DOHH2 (cell line): Measurements from ENCODE around the gene FZR1.

ENCODE experiments used
- H3F3A ChIP-seq: fragments of 200-600 bp; sonication (generic), shearing (Covaris generic); 2 replicates; pipeline ENCODE4 v1.6.0; 2016; ENCODE audit warnings: antibody characterized with exemption, mild to moderate bottlenecking; ENCODE audit not compliant: control insufficient read depth, insufficient read depth
- H3K27ac ChIP-seq: fragments of 200-600 bp; sonication (generic); 2 replicates; pipeline ENCODE4 v1.5.1; 2014; ENCODE audit warnings: low read depth, mild to moderate bottlenecking, low read length, moderate library complexity
- H3K27me3 ChIP-seq: fragments of 200-600 bp; sonication (generic); 2 replicates; pipeline ENCODE4 v1.6.1; 2014; ENCODE audit warnings: mild to moderate bottlenecking, low read length, mixed read lengths; ENCODE audit not compliant: control insufficient read depth
- H3K36me3 ChIP-seq: fragments of 200-600 bp; sonication (generic); 2 replicates; pipeline ENCODE4 v1.6.1; 2014; ENCODE audit warnings: mild to moderate bottlenecking, low read length, moderate library complexity, mixed read lengths; ENCODE audit not compliant: control insufficient read depth
- H3K4me1 ChIP-seq: fragments of 200-600 bp; sonication (generic); 2 replicates; pipeline ENCODE4 v1.6.1; 2014; ENCODE audit warnings: mild to moderate bottlenecking, low read length, mixed read lengths; ENCODE audit not compliant: control insufficient read depth
- H3K4me2 ChIP-seq: fragments of 200-600 bp; sonication (generic); 2 replicates; pipeline ENCODE4 v1.6.0; 2014; ENCODE audit warnings: mild to moderate bottlenecking, low read length, moderate library complexity
- H3K4me3 ChIP-seq: fragments of 200-600 bp; sonication (generic); 2 replicates; pipeline ENCODE4 v1.5.1; 2014; ENCODE audit warnings: mild to moderate bottlenecking, low read length, mixed read lengths
- H3K79me2 ChIP-seq: fragments of 200-600 bp; sonication (generic); 2 replicates; pipeline ENCODE4 v1.6.1; 2014; ENCODE audit warnings: mild to moderate bottlenecking, low read length, mixed read lengths; ENCODE audit not compliant: control insufficient read depth
- H3K9me2 ChIP-seq: fragments of 200-600 bp; sonication (generic); replicated peaks from 2 replicates; pipeline ENCODE4 v1.6.1; 2014; ENCODE audit warnings: mild to moderate bottlenecking, low read length, mixed read lengths; ENCODE audit not compliant: control insufficient read depth
- H3K9me3 ChIP-seq: fragments of 200-600 bp; sonication (generic); 2 replicates; pipeline ENCODE4 v1.6.1; 2014; ENCODE audit warnings: antibody characterized with exemption, low read length, mixed read lengths; ENCODE audit not compliant: control insufficient read depth, insufficient read depth
- H4K20me1 ChIP-seq: fragments of 200-600 bp; sonication (generic); 2 replicates; pipeline ENCODE4 v1.6.0; 2014; ENCODE audit warnings: low read depth, mild to moderate bottlenecking, antibody characterized with exemption, low read length, moderate library complexity; ENCODE audit not compliant: control insufficient read depth, insufficient read depth
- CTCF ChIP-seq: fragments of 200-600 bp; sonication (generic); IDR thresholded peaks from one replicate; pipeline ENCODE4 v1.5.1; 2014; ENCODE audit warnings: antibody characterized with exemption, mild to moderate bottlenecking, low read depth, low read length; ENCODE audit not compliant: poor library complexity, severe bottlenecking
- EZH2phosphoT487 ChIP-seq: fragments of 200-600 bp; sonication (generic); IDR thresholded peaks from 2 replicates; pipeline ENCODE4 v1.6.1; 2017; ENCODE audit warnings: borderline replicate concordance, mild to moderate bottlenecking, antibody characterized with exemption, low read length, moderate library complexity, mixed read lengths

The FZR1 gene

GRCh38 chr19:3462991-3463713, 43.0 kb upstream of the FZR1 start:
- H3K36me3 ChIP-seq = no peaks in the 10 kb centered on the region
- H3F3A ChIP-seq = no peaks in the 10 kb centered on the region
- H3K4me1 ChIP-seq = no peaks in the 10 kb centered on the region
- no peak overlapping the region for H3K27ac ChIP-seq
- no peaks in the 10 kb centered on the region for H3K9me2 ChIP-seq
- no peak for TF ChIP-seq EZH2phosphoT487
- no peak for TF ChIP-seq CTCF
- 0 out of 2 replicates have a peak, but pooled peaks cover 2% of the 10 kb centered on the region for H3K9me3 ChIP-seq
- no peak overlapping the region for H3K4me3 ChIP-seq
- H3K79me2 ChIP-seq = no peaks in the 10 kb centered on the region
- H3K27me3 ChIP-seq = no peaks in the 10 kb centered on the region
- no peak overlapping the region for H3K4me2 ChIP-seq
- no peaks in the 10 kb centered on the region for H4K20me1 ChIP-seq

- no peak overlapping the region for H3K4me3 ChIP-seq
- H4K20me1 ChIP-seq = no peaks in the 10 kb centered on the region
- H3K36me3 ChIP-seq = no peaks in the 10 kb centered on the region
- TF ChIP-seq CTCF (no peak), EZH2phosphoT487 (no peak)
- no peak overlapping the region for H3K27ac ChIP-seq
- no peaks in the 10 kb centered on the region for H3K27me3 ChIP-seq
- H3K4me2 ChIP-seq = no peak overlapping the region
- H3K79me2 ChIP-seq = no peaks in the 10 kb centered on the region
- no peaks in the 10 kb centered on the region for H3K9me2 ChIP-seq
- 0 out of 2 replicates have a peak, but pooled peaks cover 2% of the 10 kb centered on the region for H3K9me3 ChIP-seq
- no peaks in the 10 kb centered on the region for H3K4me1 ChIP-seq
- H3F3A ChIP-seq = no peaks in the 10 kb centered on the region
These were observed 42.2 kb upstream of the FZR1 start for GRCh38 chr19:3463714-3464586.

- Histone ChIP-seq H3K36me3 (no peaks in the 10 kb centered on the region), H3K79me2 (no peaks in the 10 kb centered on the region)
- TF ChIP-seq CTCF = no peak
- no peak for TF ChIP-seq EZH2phosphoT487
These were observed 41.4 kb upstream of the FZR1 start for GRCh38 chr19:3464587-3465235.

More at GRCh38 chr19:3464587-3465235, 41.4 kb upstream of the FZR1 start:
- no peaks in the 10 kb centered on the region for H3K27me3 ChIP-seq
- H3F3A ChIP-seq = no peaks in the 10 kb centered on the region
- H3K4me3 ChIP-seq = no peak overlapping the region
- H3K27ac ChIP-seq = no peak overlapping the region
- no peaks in the 10 kb centered on the region for H3K9me2 ChIP-seq
- H3K4me2 ChIP-seq = no peak overlapping the region
- no peaks in the 10 kb centered on the region for H3K4me1 ChIP-seq
- H3K9me3 ChIP-seq = 0 out of 2 replicates have a peak, but pooled peaks cover 2% of the 10 kb centered on the region
- no peaks in the 10 kb centered on the region for H4K20me1 ChIP-seq
